PC-9 (cell line): ENCODE results near the gene SHROOM2. TPM values are rescaled to one million over a fixed set of nuclear protein-coding genes. Genes with fewer than 3 reads are reported as not detected.

Experiments used
- BruUV-seq: library from RNA; stranded (reverse); fragments of 400-500 nt; replicated peaks from 2 replicates; lab custom pipeline; 2021; lab: Mats Ljungman, UMichigan
- CTCF ChIA-PET: fragments of 300-600 bp; sonication (Branson Sonifier 250); formaldehyde crosslinking; loops from one replicate; lab custom pipeline; 2022; ENCODE audit warnings: antibody characterized with exemption; lab: Charles Lee
- POLR2A ChIA-PET: fragments of 300-600 bp; sonication (Branson Sonifier 250); formaldehyde crosslinking; loops from one replicate; lab custom pipeline; 2022; ENCODE audit warnings: antibody characterized with exemption; ENCODE audit not compliant: unreplicated experiment; lab: Charles Lee
- DNase-seq, 2 experiments: peaks; one replicate each; pipeline versions ENCODE4 v3.0.0 to v3.0.0-alpha.2; 2015 to 2022; ENCODE audit warnings: mixed read lengths in 1 of 2
- H2AFZ ChIP-seq: fragments of 200-600 bp; sonication (generic); 2 replicates; pipeline ENCODE4 v1.8.1; 2017; ENCODE audit warnings: antibody characterized with exemption
- H3F3A ChIP-seq: fragments of 200-600 bp; sonication (generic); 2 replicates; pipeline ENCODE4 v1.8.1; 2017; ENCODE audit warnings: antibody characterized with exemption, mild to moderate bottlenecking, low read depth; ENCODE audit not compliant: insufficient read depth
- H3K27ac ChIP-seq: fragments of 200-600 bp; sonication (generic); 2 replicates; pipeline ENCODE4 v1.6.1; 2016; ENCODE audit warnings: mixed run types
- H3K27me3 ChIP-seq: fragments of 200-600 bp; sonication (generic); 2 replicates; pipeline ENCODE4 v1.6.1; 2016; ENCODE audit warnings: low read depth, mixed run types; ENCODE audit not compliant: insufficient read depth
- H3K36me3 ChIP-seq: fragments of 200-600 bp; sonication (generic); 2 replicates; pipeline ENCODE4 v1.6.1; 2016; ENCODE audit warnings: low read depth, mixed run types
- H3K4me1 ChIP-seq: fragments of 200-600 bp; sonication (generic); replicated peaks from 2 replicates; pipeline ENCODE4 v1.6.1; 2016; ENCODE audit warnings: mixed run types; ENCODE audit not compliant: insufficient read depth
- H3K4me2 ChIP-seq: fragments of 200-600 bp; sonication (generic); 2 replicates; pipeline ENCODE4 v1.6.1; 2017; ENCODE audit warnings: mixed run types
- H3K4me3 ChIP-seq: fragments of 200-600 bp; sonication (generic); 2 replicates; pipeline ENCODE4 v1.6.1; 2016; ENCODE audit warnings: mixed run types
- H3K79me2 ChIP-seq: fragments of 200-600 bp; sonication (generic); 2 replicates; pipeline ENCODE4 v1.6.1; 2017; ENCODE audit warnings: low read depth, mixed run types
- H3K9me2 ChIP-seq: fragments of 200-600 bp; sonication (generic); 2 replicates; pipeline ENCODE4 v1.8.1; 2017; ENCODE audit warnings: mild to moderate bottlenecking; ENCODE audit not compliant: insufficient read depth
- H3K9me3 ChIP-seq: fragments of 200-600 bp; sonication (generic); 2 replicates; pipeline ENCODE4 v1.8.1; 2016; ENCODE audit warnings: low read depth; ENCODE audit not compliant: insufficient read depth
- H4K20me1 ChIP-seq: fragments of 200-600 bp; sonication (generic); 2 replicates; pipeline ENCODE4 v1.8.1; 2017; ENCODE audit not compliant: insufficient read depth
- EZH2 ChIP-seq: fragments of 200-600 bp; sonication (generic); IDR thresholded peaks from 2 replicates; pipeline ENCODE4 v1.8.0; 2017; ENCODE audit warnings: antibody characterized with exemption, low read depth
- intact Hi-C: fragments of 100-400 bp; cut with micrococcal nuclease; formaldehyde crosslinking; loops from one replicate; pipeline ENCODE4 v1.10.0; 2022; ENCODE audit not compliant: unreplicated experiment
- total RNA-seq: library from RNA; stranded (reverse); gene quantifications from 2 replicates; pipeline ENCODE4 v1.2.3, GENCODE V29; 2021
- TF ChIP-seq, protein P1 (sequence below): fragments of 200-600 bp; sonication (generic); conservative IDR thresholded peaks from 2 replicates; pipeline ENCODE4 v1.6.1; 2017; ENCODE audit warnings: mixed run types, antibody characterized with exemption, mild to moderate bottlenecking, moderate library complexity

SHROOM2 gene
- total RNA-seq, 1 experiment from 2014 or later = 0.17 TPM

DNA sequence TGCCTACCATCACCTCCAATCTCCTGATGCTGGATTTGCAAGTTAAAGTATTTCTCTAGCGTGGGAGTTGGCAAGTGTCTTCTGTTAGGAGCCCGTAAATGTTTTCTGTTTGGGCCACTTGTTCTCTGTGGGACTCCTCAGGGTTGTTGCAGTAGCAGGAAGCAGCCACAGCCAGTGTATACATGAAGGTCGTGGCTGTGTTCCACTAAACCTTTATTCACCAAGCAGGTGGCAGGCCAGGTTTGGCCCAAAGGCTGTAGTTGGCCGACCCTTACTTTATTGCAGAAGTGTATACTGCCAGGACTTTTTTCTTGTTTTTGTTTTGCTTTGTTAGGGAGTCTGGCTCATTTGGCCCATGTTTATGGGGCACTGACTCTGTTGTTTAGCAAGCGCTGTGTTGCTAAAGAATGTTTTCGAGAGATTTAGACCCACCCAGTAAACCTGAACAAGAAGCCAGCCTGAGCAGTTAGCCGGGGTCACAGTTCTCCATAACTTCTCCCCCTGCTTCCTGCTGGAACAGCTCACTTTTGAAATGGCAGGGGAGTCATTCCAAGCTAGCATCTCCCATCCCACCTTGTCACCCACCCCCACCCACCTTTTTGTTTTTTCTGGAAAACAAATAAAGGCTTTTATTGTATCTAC is 58.8 kb downstream of the SHROOM2 start:
- H3K9me3 ChIP-seq = no peaks in the 10 kb centered on the region
- H3K4me2 ChIP-seq = no peak overlapping the region
- H4K20me1 ChIP-seq = no peaks in the 10 kb centered on the region
- no peak for DNase-seq
- peaks cover 6% of the 10 kb centered on the region; the same call in 1 of the 2 replicates for H3F3A ChIP-seq
- no peaks in the 10 kb centered on the region for H3K9me2 ChIP-seq
- H3K4me3 ChIP-seq = no peak overlapping the region
- peaks cover 15% of the 10 kb centered on the region for H3K4me1 ChIP-seq
- no peak overlapping the region for H2AFZ ChIP-seq
- no peaks in the 10 kb centered on the region for H3K27me3 ChIP-seq
- intact Hi-C loops = no loop called here
- ChIA-PET CTCF (no interaction called here), POLR2A (no interaction called here)
- TF ChIP-seq EZH2 = no peak
- no TSS peak for BruUV-seq
- H3K36me3 ChIP-seq = no peaks in the 10 kb centered on the region
- H3K79me2 ChIP-seq = no peaks in the 10 kb centered on the region
- no peak overlapping the region for H3K27ac ChIP-seq

DNA sequence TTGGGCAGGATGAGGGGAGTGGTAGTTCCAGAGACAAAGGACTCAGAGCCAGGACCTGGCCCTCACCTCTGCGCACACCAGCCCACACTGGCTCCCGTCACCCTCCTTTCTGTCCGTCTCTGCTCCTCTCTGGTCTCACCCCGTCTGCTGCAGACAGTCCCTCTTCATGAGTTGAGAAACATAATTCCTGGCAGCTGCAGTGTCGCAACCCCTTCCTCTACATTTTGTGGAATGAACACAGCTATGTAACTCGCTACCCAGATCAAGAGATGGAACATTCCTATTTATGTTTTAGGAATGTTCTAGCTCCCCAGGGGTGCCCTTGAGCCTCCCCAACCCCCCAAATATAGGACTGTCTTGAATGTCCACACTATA is 59.3 kb downstream of the SHROOM2 start:
- Histone ChIP-seq H2AFZ (no peak overlapping the region), H3K9me2 (no peaks in the 10 kb centered on the region), H3K4me2 (no peak overlapping the region), H3K9me3 (no peaks in the 10 kb centered on the region), H3K4me1 (peaks cover 15% of the 10 kb centered on the region), H3F3A (peaks cover 6% of the 10 kb centered on the region; the same call in 1 of the 2 replicates), H3K27me3 (no peaks in the 10 kb centered on the region), H3K27ac (no peak overlapping the region), H3K4me3 (no peak overlapping the region), H3K79me2 (no peaks in the 10 kb centered on the region), H3K36me3 (no peaks in the 10 kb centered on the region), H4K20me1 (no peaks in the 10 kb centered on the region)
- CTCF ChIA-PET = no interaction called here
- POLR2A ChIA-PET = no interaction called here
- intact Hi-C loops = no loop called here
- BruUV-seq = no TSS peak
- TF ChIP-seq EZH2 = no peak
- TF ChIP-seq, protein P1, sequence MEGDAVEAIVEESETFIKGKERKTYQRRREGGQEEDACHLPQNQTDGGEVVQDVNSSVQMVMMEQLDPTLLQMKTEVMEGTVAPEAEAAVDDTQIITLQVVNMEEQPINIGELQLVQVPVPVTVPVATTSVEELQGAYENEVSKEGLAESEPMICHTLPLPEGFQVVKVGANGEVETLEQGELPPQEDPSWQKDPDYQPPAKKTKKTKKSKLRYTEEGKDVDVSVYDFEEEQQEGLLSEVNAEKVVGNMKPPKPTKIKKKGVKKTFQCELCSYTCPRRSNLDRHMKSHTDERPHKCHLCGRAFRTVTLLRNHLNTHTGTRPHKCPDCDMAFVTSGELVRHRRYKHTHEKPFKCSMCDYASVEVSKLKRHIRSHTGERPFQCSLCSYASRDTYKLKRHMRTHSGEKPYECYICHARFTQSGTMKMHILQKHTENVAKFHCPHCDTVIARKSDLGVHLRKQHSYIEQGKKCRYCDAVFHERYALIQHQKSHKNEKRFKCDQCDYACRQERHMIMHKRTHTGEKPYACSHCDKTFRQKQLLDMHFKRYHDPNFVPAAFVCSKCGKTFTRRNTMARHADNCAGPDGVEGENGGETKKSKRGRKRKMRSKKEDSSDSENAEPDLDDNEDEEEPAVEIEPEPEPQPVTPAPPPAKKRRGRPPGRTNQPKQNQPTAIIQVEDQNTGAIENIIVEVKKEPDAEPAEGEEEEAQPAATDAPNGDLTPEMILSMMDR = no peak
- no peak for DNase-seq

DNA sequence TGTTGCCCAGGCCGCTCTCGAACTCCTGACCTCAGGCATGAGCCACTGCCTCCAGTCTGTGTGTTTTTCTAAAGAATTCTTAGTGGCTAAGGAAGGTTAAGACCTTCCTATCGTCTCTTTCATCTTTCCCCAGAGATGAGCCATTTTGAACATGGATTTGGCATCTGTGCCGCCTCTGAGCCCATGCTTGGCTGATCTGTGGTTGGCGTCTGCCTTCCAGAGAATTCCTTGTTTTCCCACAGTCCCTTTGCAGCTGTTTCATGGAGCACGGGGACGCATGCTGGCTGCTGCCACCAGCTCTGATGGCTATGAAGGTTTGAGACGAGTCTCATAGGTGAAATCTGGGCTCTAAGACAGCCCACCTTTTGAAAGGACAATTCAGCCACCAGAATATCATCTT is 60.4 kb downstream of the SHROOM2 start:
- Histone ChIP-seq H3K27ac (peak overlapping the region; percentile 80), H3K79me2 (no peaks in the 10 kb centered on the region), H3K36me3 (no peaks in the 10 kb centered on the region), H3K27me3 (no peaks in the 10 kb centered on the region), H3K4me3 (no peak overlapping the region), H4K20me1 (no peaks in the 10 kb centered on the region), H3K4me2 (peak overlapping the region; percentile 34), H3K9me3 (no peaks in the 10 kb centered on the region), H2AFZ (peak overlapping the region; percentile 54; the same call in 1 of the 2 replicates), H3K9me2 (no peaks in the 10 kb centered on the region), H3F3A (peaks cover 6% of the 10 kb centered on the region; the same call in 1 of the 2 replicates), H3K4me1 (peaks cover 15% of the 10 kb centered on the region)
- TF ChIP-seq EZH2 = no peak
- TF ChIP-seq, protein P1 = no peak
- intact Hi-C loops = no loop called here
- DNase-seq = no peak
- CTCF ChIA-PET = no interaction called here
- no TSS peak for BruUV-seq
- POLR2A ChIA-PET = no interaction called here
